Measurements from ENCODE around the gene CROCC2.

CROCC2 gene

DNA sequence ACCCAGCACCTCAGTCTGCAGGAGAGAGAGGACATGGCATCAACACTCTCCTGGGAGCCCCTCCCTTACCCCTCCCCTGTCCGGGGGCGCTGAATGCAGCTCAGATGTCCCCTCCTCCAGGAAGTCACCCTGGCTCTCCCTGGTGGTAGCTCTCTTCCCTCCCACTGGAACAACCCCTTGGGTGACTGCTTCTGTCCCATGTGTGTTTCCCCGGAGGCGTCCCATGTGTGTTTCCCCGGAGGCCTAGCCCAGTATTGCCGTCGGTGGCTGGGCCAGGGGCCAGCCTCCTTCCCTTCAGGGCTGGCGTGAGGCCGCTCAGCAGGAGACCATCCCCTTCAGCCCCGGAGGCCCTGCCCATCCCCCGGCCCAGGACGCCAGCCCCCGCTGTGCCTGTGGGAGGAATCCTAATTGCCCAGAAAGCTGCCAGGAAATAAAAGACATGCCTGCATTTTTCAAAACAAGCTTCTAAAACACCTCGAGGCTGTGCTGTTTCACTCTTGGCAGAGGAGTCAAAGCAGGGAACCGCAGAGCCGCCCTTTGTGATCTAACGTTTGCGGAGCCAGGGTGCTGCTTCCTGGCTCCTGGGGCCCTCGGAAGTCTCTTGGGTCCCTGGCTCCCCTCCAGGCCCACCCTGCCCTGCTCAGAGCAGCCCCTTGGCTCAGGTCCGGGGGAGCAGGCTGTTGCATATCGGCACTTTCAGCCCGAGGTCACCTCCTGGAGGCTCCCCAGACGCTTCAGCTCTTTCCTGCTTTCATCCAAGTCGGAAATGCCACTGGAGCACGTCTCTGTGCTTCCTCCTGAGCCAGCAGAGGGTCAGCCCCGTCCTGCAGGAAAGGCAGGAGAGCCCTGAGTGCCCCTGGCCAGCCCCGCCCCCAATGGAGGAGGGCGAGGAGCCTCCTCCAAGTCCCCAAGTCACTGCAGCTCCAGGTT, 103.7 kb downstream of the CROCC2 start:
- Histone ChIP-seq H3K4me1 (ENCODE audit: insufficient read depth, low read length) (no peaks in the 10 kb centered on the region), H3K9me3 (ENCODE audit: insufficient read depth, low read length, severe bottlenecking) (no peaks in the 10 kb centered on the region), H3K36me3 (ENCODE audit: insufficient read depth, low read length) (no peaks in the 10 kb centered on the region), H3K27me3 (ENCODE audit: insufficient read depth, low read length, poor library complexity) (peaks cover 11% of the 10 kb centered on the region), H3K79me2 (ENCODE audit: insufficient read depth, low read length) (no peaks in the 10 kb centered on the region), H4K20me1 (ENCODE audit: insufficient read depth, low read length) (no peaks in the 10 kb centered on the region), H3K4me3 (ENCODE audit: low read depth in 1 of 2, low read length in 2 of 2) (no peak overlapping the region), H3K27ac (ENCODE audit: low read length) (no peak overlapping the region), H3K9ac (ENCODE audit: low read depth, low read length) (no peak overlapping the region), H3K4me2 (ENCODE audit: insufficient read depth, low read length) (no peak overlapping the region), H2AFZ (ENCODE audit: low read depth, low read length) (no peak overlapping the region; the same call in 1 of the 2 replicates)
- TF ChIP-seq, protein P1, sequence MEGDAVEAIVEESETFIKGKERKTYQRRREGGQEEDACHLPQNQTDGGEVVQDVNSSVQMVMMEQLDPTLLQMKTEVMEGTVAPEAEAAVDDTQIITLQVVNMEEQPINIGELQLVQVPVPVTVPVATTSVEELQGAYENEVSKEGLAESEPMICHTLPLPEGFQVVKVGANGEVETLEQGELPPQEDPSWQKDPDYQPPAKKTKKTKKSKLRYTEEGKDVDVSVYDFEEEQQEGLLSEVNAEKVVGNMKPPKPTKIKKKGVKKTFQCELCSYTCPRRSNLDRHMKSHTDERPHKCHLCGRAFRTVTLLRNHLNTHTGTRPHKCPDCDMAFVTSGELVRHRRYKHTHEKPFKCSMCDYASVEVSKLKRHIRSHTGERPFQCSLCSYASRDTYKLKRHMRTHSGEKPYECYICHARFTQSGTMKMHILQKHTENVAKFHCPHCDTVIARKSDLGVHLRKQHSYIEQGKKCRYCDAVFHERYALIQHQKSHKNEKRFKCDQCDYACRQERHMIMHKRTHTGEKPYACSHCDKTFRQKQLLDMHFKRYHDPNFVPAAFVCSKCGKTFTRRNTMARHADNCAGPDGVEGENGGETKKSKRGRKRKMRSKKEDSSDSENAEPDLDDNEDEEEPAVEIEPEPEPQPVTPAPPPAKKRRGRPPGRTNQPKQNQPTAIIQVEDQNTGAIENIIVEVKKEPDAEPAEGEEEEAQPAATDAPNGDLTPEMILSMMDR (IDR thresholded peaks at IDR 0.05; ENCODE audit: borderline replicate concordance, extremely low read depth, low read length, poor library complexity, severe bottlenecking), result no peak
- no peak for TF ChIP-seq EZH2 (IDR thresholded peaks at IDR 0.05; ENCODE audit: borderline replicate concordance, low read depth, low read length, severe bottlenecking)
- ATAC-seq (ENCODE audit: insufficient read depth, low read depth), result peak; percentile 51; the same call in 2 of the 3 replicates
- peak; percentile 27 for DNase-seq

DNA sequence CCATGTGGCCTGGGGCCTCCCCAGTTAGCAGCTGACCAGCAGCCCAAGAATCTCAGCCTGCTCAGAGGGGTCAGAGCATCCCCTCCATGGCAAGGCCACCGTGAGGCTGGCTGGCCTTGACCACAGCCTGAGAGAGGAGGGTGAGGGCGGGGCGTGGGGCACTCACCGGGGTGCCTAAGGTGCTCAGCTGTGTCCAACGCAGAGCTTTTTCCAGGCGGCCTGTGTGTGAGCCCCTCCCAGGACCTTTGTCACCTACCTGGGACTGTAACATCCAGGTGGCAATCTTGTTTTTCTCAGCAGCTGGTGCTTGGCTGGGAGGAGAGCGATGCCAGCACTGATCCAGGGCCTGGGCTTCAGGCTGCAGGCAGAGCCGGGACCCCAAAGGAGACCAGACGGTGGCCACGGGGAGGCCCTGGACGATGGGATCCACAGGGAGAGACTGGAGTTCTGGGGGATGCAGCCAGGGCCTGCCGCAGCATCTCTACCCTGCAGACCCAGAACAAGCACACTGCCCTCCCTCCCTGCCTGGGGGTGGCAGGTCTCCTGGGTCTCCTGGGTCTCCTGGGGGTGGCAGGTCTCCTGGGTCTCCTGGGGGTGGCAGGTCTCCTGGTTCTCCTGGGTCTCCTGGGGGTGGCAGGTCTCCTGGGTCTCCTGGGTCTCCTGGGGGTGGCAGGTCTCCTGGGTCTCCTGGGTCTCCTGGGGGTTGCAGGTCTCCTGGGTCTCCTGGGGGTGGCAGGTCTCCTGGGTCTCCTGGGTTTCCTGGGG, 104.6 kb downstream of the CROCC2 start:
- no peak overlapping the region for H3K27ac ChIP-seq (ENCODE audit: low read length)
- H3K9ac ChIP-seq (ENCODE audit: low read depth, low read length), result no peak overlapping the region
- TF ChIP-seq, protein P1 (IDR thresholded peaks at IDR 0.05; ENCODE audit: borderline replicate concordance, extremely low read depth, low read length, poor library complexity, severe bottlenecking), result no peak
- TF ChIP-seq EZH2 (IDR thresholded peaks at IDR 0.05; ENCODE audit: borderline replicate concordance, low read depth, low read length, severe bottlenecking), result no peak
- no peaks in the 10 kb centered on the region for H3K36me3 ChIP-seq (ENCODE audit: insufficient read depth, low read length)
- no peaks in the 10 kb centered on the region for H4K20me1 ChIP-seq (ENCODE audit: insufficient read depth, low read length)
- H3K4me1 ChIP-seq (ENCODE audit: insufficient read depth, low read length), result no peaks in the 10 kb centered on the region
- H3K79me2 ChIP-seq (ENCODE audit: insufficient read depth, low read length), result no peaks in the 10 kb centered on the region
- no peaks in the 10 kb centered on the region for H3K9me3 ChIP-seq (ENCODE audit: insufficient read depth, low read length, severe bottlenecking)
- ATAC-seq (ENCODE audit: insufficient read depth, low read depth) (no peak), DNase-seq (no peak)
- H3K4me2 ChIP-seq (ENCODE audit: insufficient read depth, low read length), result no peak overlapping the region
- H3K27me3 ChIP-seq (ENCODE audit: insufficient read depth, low read length, poor library complexity), result peaks cover 11% of the 10 kb centered on the region
- H2AFZ ChIP-seq (ENCODE audit: low read depth, low read length), result no peak overlapping the region
- H3K4me3 ChIP-seq (ENCODE audit: low read depth in 1 of 2, low read length in 2 of 2), result no peak overlapping the region

- Histone ChIP-seq H3K36me3 (ENCODE audit: insufficient read depth, low read length) (no peaks in the 10 kb centered on the region), H3K27ac (ENCODE audit: low read length) (no peak overlapping the region), H4K20me1 (ENCODE audit: insufficient read depth, low read length) (no peaks in the 10 kb centered on the region), H3K27me3 (ENCODE audit: insufficient read depth, low read length, poor library complexity) (peaks cover 11% of the 10 kb centered on the region), H3K4me1 (ENCODE audit: insufficient read depth, low read length) (no peaks in the 10 kb centered on the region), H3K4me2 (ENCODE audit: insufficient read depth, low read length) (no peak overlapping the region), H3K9me3 (ENCODE audit: insufficient read depth, low read length, severe bottlenecking) (no peaks in the 10 kb centered on the region), H3K9ac (ENCODE audit: low read depth, low read length) (no peak overlapping the region), H2AFZ (ENCODE audit: low read depth, low read length) (no peak overlapping the region), H3K79me2 (ENCODE audit: insufficient read depth, low read length) (no peaks in the 10 kb centered on the region), H3K4me3 (ENCODE audit: low read depth in 1 of 2, low read length in 2 of 2) (no peak overlapping the region)
- DNase-seq (no peak), ATAC-seq (ENCODE audit: insufficient read depth, low read depth) (no peak)
- TF ChIP-seq EZH2 (IDR thresholded peaks at IDR 0.05; ENCODE audit: borderline replicate concordance, low read depth, low read length, severe bottlenecking), result no peak
- TF ChIP-seq, protein P1 (IDR thresholded peaks at IDR 0.05; ENCODE audit: borderline replicate concordance, extremely low read depth, low read length, poor library complexity, severe bottlenecking), result no peak
Observed at GRCh38 chr2:241011296-241011600, 105.1 kb downstream of the CROCC2 start.

Data from DND-41 (cell line).